Fibroblast of lung (primary cell): Measurements from ENCODE around the gene C16orf92. TPM values are rescaled to one million over a fixed set of nuclear protein-coding genes. Genes with fewer than 3 reads are reported as not detected.

Experiments
- DNase-seq, 2 donors: peaks; one replicate each; pipeline versions ENCODE4 v3.0.0 to v3.0.0-alpha.2; 2010; ENCODE audit warnings: low read depth in 2 of 2
- H2AFZ ChIP-seq: 2 replicates; pipeline ENCODE4 v1.5.1; 2012; ENCODE audit warnings: low read length, control low read depth, inconsistent platforms
- H3K27ac ChIP-seq: 2 replicates; pipeline ENCODE4 v1.5.1; 2011; ENCODE audit warnings: low read length, control low read depth; ENCODE audit not compliant: insufficient read depth
- H3K27me3 ChIP-seq: 2 replicates; pipeline ENCODE4 v1.5.1; 2011; ENCODE audit warnings: mild to moderate bottlenecking, low read length; ENCODE audit not compliant: control insufficient read depth, insufficient read depth
- H3K36me3 ChIP-seq: 2 replicates; pipeline ENCODE4 v1.5.1; 2011; ENCODE audit warnings: low read length; ENCODE audit not compliant: control insufficient read depth, insufficient read depth
- H3K4me1 ChIP-seq: 2 replicates; pipeline ENCODE4 v1.5.1; 2011; ENCODE audit warnings: low read length; ENCODE audit not compliant: control insufficient read depth, insufficient read depth; ENCODE audit errors: extremely low read depth
- H3K4me2 ChIP-seq: 2 replicates; pipeline ENCODE4 v1.5.1; 2011; ENCODE audit warnings: low read length, control low read depth; ENCODE audit not compliant: insufficient read depth; ENCODE audit errors: extremely low read depth
- H3K4me3 ChIP-seq, 4 experiments: fragments of 200-600 bp in 1 of 4; sonication (generic) in 1 of 4; replicated peaks in 1 of 4; 2 replicates each; pipeline ENCODE4 v1.5.1; 2011 to 2016; ENCODE audit warnings: low read length in 4 of 4, low read depth in 3 of 4, mild to moderate bottlenecking in 3 of 4, control low read depth in 2 of 4, inconsistent platforms in 1 of 4, mixed read lengths in 1 of 4; ENCODE audit not compliant: insufficient read depth in 1 of 4; ENCODE audit errors: control extremely low read depth in 1 of 4
- H3K79me2 ChIP-seq: 2 replicates; pipeline ENCODE4 v1.5.1; 2012; ENCODE audit warnings: mild to moderate bottlenecking, low read length, inconsistent platforms; ENCODE audit not compliant: control insufficient read depth, insufficient read depth
- H3K9ac ChIP-seq: 2 replicates; pipeline ENCODE4 v1.5.1; 2011; ENCODE audit warnings: mild to moderate bottlenecking, low read length, control low read depth; ENCODE audit not compliant: insufficient read depth
- H3K9me3 ChIP-seq: 2 replicates; pipeline ENCODE4 v1.5.1; 2012; ENCODE audit warnings: low read depth, low read length; ENCODE audit not compliant: control insufficient read depth, insufficient read depth
- H4K20me1 ChIP-seq: 2 replicates; pipeline ENCODE4 v1.5.1; 2011; ENCODE audit warnings: low read length; ENCODE audit not compliant: control insufficient read depth, insufficient read depth; ENCODE audit errors: extremely low read depth
- CTCF ChIP-seq, 2 donors: IDR thresholded peaks in 1 of 2; conservative IDR thresholded peaks in 1 of 2; 1 replicate in 1 of 2; 2 replicates in 1 of 2; pipeline ENCODE4 v1.5.1; 2011 to 2012; ENCODE audit warnings: low read length in 2 of 2, control low read depth in 1 of 2, inconsistent platforms in 1 of 2, low read depth in 1 of 2, mild to moderate bottlenecking in 1 of 2
- EZH2 ChIP-seq: IDR thresholded peaks from 2 replicates; pipeline ENCODE4 v1.5.1; 2012; ENCODE audit warnings: low read length, control low read depth, mild to moderate bottlenecking; ENCODE audit errors: missing control alignments
- polyA plus RNA-seq, 2 donors: library from polyadenylated mRNA; depleted of rRNA in 1 of 2; stranded (reverse) in 1 of 2; unstranded in 1 of 2; fragments of >200 nt; gene quantifications; 2 replicates each; pipeline ENCODE4 v1.2.1, GENCODE V29; 2011 to 2012; ENCODE audit warnings: missing spikeins in 1 of 2
- total RNA-seq: library from RNA; depleted of rRNA; stranded (reverse); fragments of >200 nt; gene quantifications from 2 replicates; pipeline ENCODE4 v1.2.1, GENCODE V29; 2014

C16orf92 gene
- total and polyA plus RNA-seq, 2 donors (not counting 1 experiment from before 2014, with no cell fraction given), result not detected

GRCh38 chr16:29977063-29977825 is 45.8 kb upstream of the C16orf92 start:
- Histone ChIP-seq H3K79me2 (peaks cover 48% of the 10 kb centered on the region), H2AFZ (no peak overlapping the region), H3K4me1 (peaks cover 9% of the 10 kb centered on the region), H4K20me1 (peaks cover 3% of the 10 kb centered on the region), H3K9me3 (no peaks in the 10 kb centered on the region), H3K9ac (no peak overlapping the region), H3K27me3 (no peaks in the 10 kb centered on the region), H3K4me3 (peak overlapping the region in 2 of 4 experiments; percentile 6 to 98), H3K4me2 (no peak overlapping the region), H3K27ac (no peak overlapping the region), H3K36me3 (peaks cover 29% of the 10 kb centered on the region)
- DNase-seq, result no peak
- TF ChIP-seq CTCF (conservative IDR thresholded peaks at IDR 0.05 in 1 of 2, IDR thresholded peaks at IDR 0.05 in 1 of 2; ENCODE audit: low read depth in 1 of 2, low read length in 2 of 2), result no peak
- TF ChIP-seq EZH2, result no peak

DNA sequence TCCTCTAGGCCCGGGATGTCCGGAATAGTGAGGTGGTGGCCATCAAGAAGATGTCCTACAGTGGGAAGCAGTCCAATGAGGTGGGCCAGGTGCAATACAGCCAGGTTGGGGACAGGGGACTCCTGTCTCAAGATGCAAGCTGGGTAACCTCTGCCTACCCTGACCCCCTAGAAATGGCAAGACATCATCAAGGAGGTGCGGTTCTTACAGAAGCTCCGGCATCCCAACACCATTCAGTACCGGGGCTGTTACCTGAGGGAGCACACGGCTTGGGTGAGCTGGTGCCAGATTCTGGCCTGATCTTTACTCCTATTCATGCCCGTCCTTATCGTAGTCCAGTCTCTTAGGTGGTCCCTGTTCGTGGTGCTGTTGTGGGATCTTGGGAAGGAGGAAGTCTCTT is 44.9 kb upstream of the C16orf92 start:
- H3K79me2 ChIP-seq, result peaks cover 48% of the 10 kb centered on the region

More for the DNA sequence above, 44.9 kb upstream of the C16orf92 start:
- TF ChIP-seq CTCF (conservative IDR thresholded peaks at IDR 0.05 in 1 of 2, IDR thresholded peaks at IDR 0.05 in 1 of 2; ENCODE audit: low read depth in 1 of 2, low read length in 2 of 2) (no peak), EZH2 (no peak)
- H3K9me3 ChIP-seq, result no peaks in the 10 kb centered on the region
- H3K27me3 ChIP-seq, result no peaks in the 10 kb centered on the region
- no peak overlapping the region for H3K27ac ChIP-seq
- DNase-seq, result no peak
- H3K36me3 ChIP-seq, result peaks cover 34% of the 10 kb centered on the region
- no peak overlapping the region for H3K4me2 ChIP-seq
- H2AFZ ChIP-seq, result no peak overlapping the region
- H3K4me1 ChIP-seq, result peaks cover 9% of the 10 kb centered on the region
- no peak overlapping the region for H3K9ac ChIP-seq
- H3K4me3 ChIP-seq, result no peak overlapping the region
- peaks cover 3% of the 10 kb centered on the region for H4K20me1 ChIP-seq
